ENCODE results near the gene ADAMTSL4. TPM values are rescaled to one million over a fixed set of nuclear protein-coding genes. Genes with fewer than 3 reads are reported as not detected.

ADAMTSL4 gene
- total RNA-seq, 1 experiment from 2014 or later = 0.87 TPM

DNA sequence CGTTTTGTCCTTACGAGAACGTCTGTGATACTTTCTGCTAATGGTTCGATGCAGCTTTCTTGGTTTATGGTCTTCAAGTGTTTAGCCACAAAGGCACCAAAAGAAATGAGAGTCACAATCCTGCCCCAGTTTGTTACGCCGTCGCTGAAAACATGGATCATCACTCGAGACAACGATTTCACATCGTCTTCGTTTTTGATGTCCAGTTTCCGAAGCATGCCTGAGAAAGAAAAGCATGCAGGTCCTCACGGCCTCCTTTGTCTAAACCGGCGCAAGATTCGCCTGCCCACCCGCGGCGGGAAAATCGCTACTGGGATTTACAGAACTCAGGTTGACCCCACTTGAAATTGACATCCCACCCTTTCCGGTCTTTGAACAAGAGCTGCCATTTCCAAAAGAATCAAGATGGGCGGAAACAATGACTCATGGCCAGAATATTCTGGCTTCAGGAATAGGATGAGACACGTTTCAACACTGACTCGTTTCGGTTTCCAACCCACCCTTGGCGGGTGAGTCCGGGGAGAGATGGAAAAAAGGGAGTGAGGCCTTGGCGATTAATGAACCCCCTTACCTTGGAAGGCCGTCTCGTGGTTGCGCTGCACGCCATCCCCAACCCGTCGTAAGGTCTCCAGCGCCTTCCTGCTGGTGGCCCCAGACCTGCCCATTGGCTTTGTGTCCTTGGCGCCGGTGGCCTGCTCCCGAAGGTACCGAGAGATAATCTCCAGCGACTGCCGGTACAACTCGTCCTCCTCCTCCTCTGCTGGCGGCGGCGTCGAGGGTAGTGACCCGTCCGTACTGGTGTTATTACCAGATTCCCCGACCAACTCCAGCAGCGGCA, 29.3 kb downstream of the ADAMTSL4 start:
- Histone ChIP-seq H3K9me3 (ENCODE audit: low read length) (no peaks in the 10 kb centered on the region), H3K9ac (ENCODE audit: low read length) (peak overlapping the region; percentile 98), H3K36me3 (ENCODE audit: low read depth, low read length) (peaks cover 53% of the 10 kb centered on the region), H3K79me2 (ENCODE audit: low read length) (peaks cover 68% of the 10 kb centered on the region), H4K20me1 (ENCODE audit: low read length) (peaks cover 54% of the 10 kb centered on the region), H2AFZ (ENCODE audit: low read length) (no peak overlapping the region), H3K27ac (ENCODE audit: low read length) (peak overlapping the region; percentile 89), H3K9me2 (replicated peaks; ENCODE audit: low read length) (no peaks in the 10 kb centered on the region), H3K4me3 (ENCODE audit: low read length) (peak overlapping the region; percentile 93), H3K27me3 (ENCODE audit: low read length) (no peaks in the 10 kb centered on the region), H3K4me2 (ENCODE audit: low read length) (peak overlapping the region; percentile 92), H3K4me1 (ENCODE audit: insufficient read depth, low read length) (peaks cover 26% of the 10 kb centered on the region), H3F3A (ENCODE audit: low read length, unreplicated experiment) (peaks cover 17% of the 10 kb centered on the region)
- peak; percentile 97 for DNase-seq
- TSS peak; percentile 52 for BruUV-seq (replicated peaks)
- ChIA-PET CTCF (interaction anchor here (0.6 kb wide), 1 partner anchor 196 kb away, joined by 6 read pairs; no protein-coding TSS in a partner anchor), POLR2A (ENCODE audit: unreplicated experiment) (interaction anchor here (0.6 to 2.6 kb wide), 8 partner anchors 17 to 807 kb away, joined by 4 to 31 read pairs (median 14); partner anchors contain the start of gene GOLPH3L)
- peak; percentile 34 for ATAC-seq
- TF ChIP-seq EZH2 (IDR thresholded peaks at IDR 0.05; ENCODE audit: low read length, unreplicated experiment) (no peak), EZH2phosphoT487 (IDR thresholded peaks at IDR 0.05; ENCODE audit: borderline replicate concordance, low read length) (no peak)
- TF ChIP-seq, protein P1, sequence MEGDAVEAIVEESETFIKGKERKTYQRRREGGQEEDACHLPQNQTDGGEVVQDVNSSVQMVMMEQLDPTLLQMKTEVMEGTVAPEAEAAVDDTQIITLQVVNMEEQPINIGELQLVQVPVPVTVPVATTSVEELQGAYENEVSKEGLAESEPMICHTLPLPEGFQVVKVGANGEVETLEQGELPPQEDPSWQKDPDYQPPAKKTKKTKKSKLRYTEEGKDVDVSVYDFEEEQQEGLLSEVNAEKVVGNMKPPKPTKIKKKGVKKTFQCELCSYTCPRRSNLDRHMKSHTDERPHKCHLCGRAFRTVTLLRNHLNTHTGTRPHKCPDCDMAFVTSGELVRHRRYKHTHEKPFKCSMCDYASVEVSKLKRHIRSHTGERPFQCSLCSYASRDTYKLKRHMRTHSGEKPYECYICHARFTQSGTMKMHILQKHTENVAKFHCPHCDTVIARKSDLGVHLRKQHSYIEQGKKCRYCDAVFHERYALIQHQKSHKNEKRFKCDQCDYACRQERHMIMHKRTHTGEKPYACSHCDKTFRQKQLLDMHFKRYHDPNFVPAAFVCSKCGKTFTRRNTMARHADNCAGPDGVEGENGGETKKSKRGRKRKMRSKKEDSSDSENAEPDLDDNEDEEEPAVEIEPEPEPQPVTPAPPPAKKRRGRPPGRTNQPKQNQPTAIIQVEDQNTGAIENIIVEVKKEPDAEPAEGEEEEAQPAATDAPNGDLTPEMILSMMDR (conservative IDR thresholded peaks at IDR 0.05; ENCODE audit: low read depth, low read length) = no peak
- intact Hi-C loops (cut with micrococcal nuclease) = loop anchor here (1.0 to 5.0 kb wide), 5 partner anchors 17 to 234 kb away; no protein-coding TSS in a partner anchor

DNA sequence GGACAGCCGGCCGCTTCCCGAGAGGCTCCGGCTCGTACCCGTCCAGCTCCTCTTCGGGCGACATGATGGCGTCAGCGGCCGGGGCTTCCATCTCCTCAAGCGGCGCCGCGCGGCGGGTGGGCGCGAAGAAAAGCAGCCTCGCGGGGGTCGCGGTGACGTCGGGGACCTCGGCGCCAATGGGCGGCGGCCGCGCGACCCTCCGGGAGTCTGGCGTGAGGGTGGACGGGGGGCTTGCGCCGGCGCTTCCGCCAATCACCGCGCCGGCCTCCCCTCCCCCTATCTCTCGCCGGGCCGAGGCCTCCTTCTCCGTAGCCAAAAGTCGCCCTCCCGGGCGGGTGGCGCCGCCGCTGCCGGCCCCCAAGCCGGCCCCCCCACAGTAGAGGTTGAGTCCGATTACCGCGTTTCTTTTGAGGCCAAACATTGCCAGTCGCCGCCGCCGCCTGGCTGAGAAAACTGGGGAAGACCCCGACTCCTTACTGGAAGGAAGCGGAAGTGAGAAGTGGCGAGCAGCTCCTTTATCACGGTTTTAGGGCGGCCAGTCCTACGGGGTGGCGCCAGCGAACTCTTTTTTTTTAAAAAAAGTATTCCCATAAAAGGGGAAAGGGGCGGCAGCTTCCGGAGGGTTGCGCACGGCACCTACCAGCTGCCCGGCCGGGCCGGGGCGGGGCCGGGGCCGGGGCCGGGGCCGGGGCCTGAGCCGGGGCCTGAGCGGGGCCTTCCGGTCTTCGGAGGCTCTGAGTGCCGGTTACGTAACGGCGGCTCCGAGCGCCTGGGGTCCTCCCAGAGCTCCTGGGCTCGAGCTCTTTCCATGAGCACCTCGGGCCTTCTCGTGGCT, 30.1 kb downstream of the ADAMTSL4 start, which contains the start of gene MCL1:
TSS of gene MCL1 (minus strand) at position 501 of the 835 bp plus-strand sequence. CDS start at position 421, 80 bp downstream.
- ChIA-PET POLR2A (ENCODE audit: unreplicated experiment) (interaction anchor here (0.5 to 2.6 kb wide), 24 partner anchors 9 to 483 kb away, joined by 3 to 31 read pairs (median 6); partner anchors contain the start of genes ECM1, ENSA, GOLPH3L and RPRD2), CTCF (interaction anchor here (0.5 to 1.6 kb wide), 5 partner anchors 17 to 195 kb away, joined by 3 to 6 read pairs (median 3); partner anchors contain the start of genes ENSA and GOLPH3L)
- Histone ChIP-seq H3K4me3 (ENCODE audit: low read length) (peak within 1 kb of the TSS; percentile 93), H3F3A (ENCODE audit: low read length, unreplicated experiment) (peaks cover 15% of the 10 kb centered on the region), H3K4me1 (ENCODE audit: insufficient read depth, low read length) (peaks cover 26% of the 10 kb centered on the region), H3K27me3 (ENCODE audit: low read length) (no peaks in the 10 kb centered on the region), H3K27ac (ENCODE audit: low read length) (peak within 1 kb of the TSS; percentile 89), H2AFZ (ENCODE audit: low read length) (peak within 1 kb of the TSS; percentile 68), H3K9me3 (ENCODE audit: low read length) (no peaks in the 10 kb centered on the region), H3K9ac (ENCODE audit: low read length) (peak within 1 kb of the TSS; percentile 98), H3K4me2 (ENCODE audit: low read length) (peak within 1 kb of the TSS; percentile 92), H3K9me2 (replicated peaks; ENCODE audit: low read length) (no peaks in the 10 kb centered on the region), H3K79me2 (ENCODE audit: low read length) (peaks cover 60% of the 10 kb centered on the region), H4K20me1 (ENCODE audit: low read length) (peaks cover 49% of the 10 kb centered on the region), H3K36me3 (ENCODE audit: low read depth, low read length) (peaks cover 47% of the 10 kb centered on the region)
- BruUV-seq (replicated peaks) = no TSS peak
- TF ChIP-seq EZH2phosphoT487 (IDR thresholded peaks at IDR 0.05; ENCODE audit: borderline replicate concordance, low read length) (no peak), EZH2 (IDR thresholded peaks at IDR 0.05; ENCODE audit: low read length, unreplicated experiment) (no peak)
- TF ChIP-seq, protein P1 (conservative IDR thresholded peaks at IDR 0.05; ENCODE audit: low read depth, low read length) = no peak
- DNase-seq (peak; percentile 99), ATAC-seq (peak; percentile 83)
- intact Hi-C loops (cut with micrococcal nuclease) = loop anchor here (1.0 to 5.0 kb wide), 5 partner anchors 18 to 233 kb away; no protein-coding TSS in a partner anchor

All from PC-3 (cell line).